Naive thymus-derived CD4-positive, alpha-beta T cell (primary cell): Measurements from ENCODE around the gene POLR3K. TPM values are rescaled to one million over a fixed set of nuclear protein-coding genes. Genes with fewer than 3 reads are reported as not detected.
A peak's percentile ranks its signal among the peaks of the same experiment; 100 is the strongest.

ENCODE experiments used
- ATAC-seq: fragments of 150-1000 bp; cut with Tn5 transposase; 2 replicates; pipeline ENCODE4 v1.10.0; 2021; ENCODE audit warnings: mild to moderate bottlenecking, moderate library complexity
- CTCF ChIA-PET: fragments of 350-600 bp; sonication (Branson Sonifier 250); formaldehyde crosslinking; loops from one replicate; lab custom pipeline; 2021; ENCODE audit warnings: antibody characterized with exemption; lab: Charles Lee
- POLR2A ChIA-PET: fragments of 350-600 bp; sonication (Branson Sonifier 250); formaldehyde crosslinking; loops from one replicate; lab custom pipeline; 2021; ENCODE audit warnings: antibody characterized with exemption, inconsistent platforms; lab: Charles Lee
- DNase-seq, 9 donors: peaks; one replicate each; pipeline versions ENCODE4 v3.0.0 to v3.0.0-alpha.2; 2020 to 2022; ENCODE audit warnings: mixed read lengths in 1 of 9
- H3K27ac ChIP-seq: one replicate; pipeline ENCODE4 v1.7.0; 2013; ENCODE audit warnings: mild to moderate bottlenecking, low read depth, low read length, moderate library complexity
- H3K27me3 ChIP-seq, 2 donors: one replicate each; pipeline ENCODE4 v1.7.0; 2013; ENCODE audit warnings: low read length in 2 of 2, mild to moderate bottlenecking in 2 of 2, moderate library complexity in 2 of 2; ENCODE audit not compliant: control insufficient read depth in 2 of 2, insufficient read depth in 2 of 2
- H3K36me3 ChIP-seq, 3 experiments: 1 replicate in 2 of 3; 2 replicates in 1 of 3; pipeline ENCODE4 v1.7.0; 2013; ENCODE audit warnings: low read length in 3 of 3, mild to moderate bottlenecking in 3 of 3, moderate library complexity in 1 of 3; ENCODE audit not compliant: insufficient read depth in 3 of 3, control insufficient read depth in 2 of 3
- H3K4me1 ChIP-seq, 2 donors: one replicate each; pipeline ENCODE4 v1.7.0; 2013; ENCODE audit warnings: low read length in 2 of 2, mild to moderate bottlenecking in 2 of 2, moderate library complexity in 1 of 2; ENCODE audit not compliant: control insufficient read depth in 2 of 2, insufficient read depth in 2 of 2
- H3K4me3 ChIP-seq: 2 replicates; pipeline ENCODE4 v1.7.0; 2013; ENCODE audit warnings: mild to moderate bottlenecking, low read length
- H3K9me3 ChIP-seq, 3 experiments: 1 replicate in 2 of 3; 2 replicates in 1 of 3; pipeline ENCODE4 v1.7.0; 2013; ENCODE audit warnings: low read length in 3 of 3; ENCODE audit not compliant: control insufficient read depth in 2 of 3
- H3K27ac Mint-ChIP-seq, 9 donors: one replicate each; pipeline ENCODE4 v1.8.0; 2020 to 2022; ENCODE audit warnings: mixed read lengths in 9 of 9, mild to moderate bottlenecking in 8 of 9, moderate library complexity in 5 of 9, inconsistent platforms in 2 of 9
- H3K27me3 Mint-ChIP-seq, 5 donors: one replicate each; pipeline ENCODE4 v1.8.0; 2021 to 2022; ENCODE audit warnings: mixed read lengths in 5 of 5, mild to moderate bottlenecking in 1 of 5
- H3K36me3 Mint-ChIP-seq, 5 donors: one replicate each; pipeline ENCODE4 v1.8.0; 2020 to 2022; ENCODE audit warnings: mixed read lengths in 5 of 5, mild to moderate bottlenecking in 3 of 5, inconsistent platforms in 1 of 5
- H3K4me1 Mint-ChIP-seq, 7 donors: one replicate each; pipeline ENCODE4 v1.8.0; 2020 to 2022; ENCODE audit warnings: mixed read lengths in 7 of 7, mild to moderate bottlenecking in 3 of 7, inconsistent platforms in 1 of 7
- H3K4me3 Mint-ChIP-seq, 10 donors: one replicate each; pipeline ENCODE4 v1.8.0; 2020 to 2022; ENCODE audit warnings: mild to moderate bottlenecking in 10 of 10, mixed read lengths in 10 of 10, moderate library complexity in 6 of 10, inconsistent platforms in 2 of 10
- H3K9me3 Mint-ChIP-seq, 11 donors: one replicate each; pipeline ENCODE4 v1.8.0; 2020 to 2022; ENCODE audit warnings: mixed read lengths in 11 of 11, mild to moderate bottlenecking in 4 of 11, inconsistent platforms in 1 of 11, moderate library complexity in 1 of 11
- intact Hi-C, 2 donors: fragments of 100-400 bp; cut with micrococcal nuclease; formaldehyde crosslinking; loops; one replicate each; pipeline ENCODE4 v1.15.1; 2023
- polyA plus RNA-seq, 2 donors: library from polyadenylated mRNA; unstranded; fragments of 300-500 nt; fragmentation: Illumina TruSeq; gene quantifications; one replicate each; pipeline ENCODE4 v1.2.3, GENCODE V29; 2021
- total RNA-seq, 6 experiments: library from RNA in 5 of 6; stranded (reverse) in 5 of 6; gene quantifications; 1 replicate in 5 of 6; 2 replicates in 1 of 6; pipeline ENCODE4 v1.2.3 and lab custom pipeline; 2021 to 2026

Gene POLR3K
- total and polyA plus RNA-seq, 7 experiments from 2014 or later, result 8.5 to 45.4 (median 19.0) TPM

DNA sequence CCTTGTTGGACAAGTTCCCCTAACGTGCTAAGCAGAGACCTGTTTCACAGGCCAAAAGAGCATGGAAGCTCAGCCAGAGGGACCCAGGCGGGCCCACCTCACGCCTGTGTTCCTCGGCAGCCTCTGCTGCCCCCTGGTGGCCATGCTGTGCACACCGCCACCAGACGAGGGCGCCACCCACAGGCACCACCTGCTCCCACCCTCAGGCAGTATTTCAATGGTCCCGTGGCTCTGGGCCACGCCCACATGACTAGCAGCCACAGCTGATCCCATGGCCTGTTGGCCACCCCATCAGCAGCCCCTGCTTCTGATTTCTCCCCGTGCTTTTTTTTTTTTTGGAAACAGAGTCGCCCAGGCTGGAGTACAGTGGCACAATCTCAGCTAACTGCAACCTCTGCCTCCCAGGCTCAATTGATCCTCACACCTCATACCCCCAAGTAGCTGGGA, 43.5 kb upstream of the POLR3K start:
- H3K27ac ChIP-seq, result no peak overlapping the region
- no peak overlapping the region for H3K4me3 Mint-ChIP-seq
- H3K27me3 ChIP-seq, result no peaks in the 10 kb centered on the region
- no peaks in the 10 kb centered on the region for H3K9me3 Mint-ChIP-seq
- peak overlapping the region in 2 of 9 donors; percentile 38 to 53 for H3K27ac Mint-ChIP-seq
- peak; percentile 100 for ATAC-seq
- H3K36me3 ChIP-seq, result peaks cover 0 to 28% (median 5%) of the 10 kb centered on the region in 3 experiments
- peak; percentile 80 to 92 (median 89) for DNase-seq
- peaks cover 0 to 8% (median 0%) of the 10 kb centered on the region in 5 donors for H3K36me3 Mint-ChIP-seq
- no peaks in the 10 kb centered on the region for H3K27me3 Mint-ChIP-seq
- H3K9me3 ChIP-seq, result no peaks in the 10 kb centered on the region
- ChIA-PET POLR2A (interaction anchor here (0.6 to 2.2 kb wide), 6 partner anchors 9 to 358 kb away, joined by 3 to 7 read pairs (median 4); partner anchors contain the start of genes POLR3K and SNRNP25), CTCF (interaction anchor here (0.6 to 5.8 kb wide), 11 partner anchors 10 to 274 kb away, joined by 3 to 96 read pairs (median 3); partner anchors contain the start of gene MRPL28)
- H3K4me1 Mint-ChIP-seq, result peaks cover 0 to 10% (median 4%) of the 10 kb centered on the region in 7 donors
- no peak overlapping the region for H3K4me3 ChIP-seq
- H3K4me1 ChIP-seq, result no peaks in the 10 kb centered on the region
- intact Hi-C loops, result loop anchor here (1.0 to 2.0 kb wide), 2 partner anchors 18 to 32 kb away; partner anchors contain the start of gene MPG (in 1 of the 2)

DNA sequence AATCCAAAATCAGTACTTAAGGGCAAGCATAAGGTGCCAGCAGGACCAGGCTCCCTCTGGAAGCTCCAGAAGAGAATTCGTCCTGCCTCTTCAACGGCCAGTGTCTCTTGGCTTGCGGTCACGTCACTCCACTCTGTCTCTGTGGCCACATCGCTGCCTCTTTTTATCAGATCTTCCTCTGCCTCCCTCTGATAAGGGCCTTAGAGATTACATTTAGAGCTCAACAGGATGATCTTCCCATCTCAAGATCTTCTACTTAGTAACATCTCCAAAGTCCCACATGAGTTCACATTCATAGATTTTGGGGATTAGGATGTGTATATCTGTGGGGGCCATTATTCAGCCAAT, 41.5 kb upstream of the POLR3K start:
- Mint-ChIP-seq H3K27ac (peak overlapping the region in 1 of 9 donors; percentile 53), H3K27me3 (no peaks in the 10 kb centered on the region)

DNA sequence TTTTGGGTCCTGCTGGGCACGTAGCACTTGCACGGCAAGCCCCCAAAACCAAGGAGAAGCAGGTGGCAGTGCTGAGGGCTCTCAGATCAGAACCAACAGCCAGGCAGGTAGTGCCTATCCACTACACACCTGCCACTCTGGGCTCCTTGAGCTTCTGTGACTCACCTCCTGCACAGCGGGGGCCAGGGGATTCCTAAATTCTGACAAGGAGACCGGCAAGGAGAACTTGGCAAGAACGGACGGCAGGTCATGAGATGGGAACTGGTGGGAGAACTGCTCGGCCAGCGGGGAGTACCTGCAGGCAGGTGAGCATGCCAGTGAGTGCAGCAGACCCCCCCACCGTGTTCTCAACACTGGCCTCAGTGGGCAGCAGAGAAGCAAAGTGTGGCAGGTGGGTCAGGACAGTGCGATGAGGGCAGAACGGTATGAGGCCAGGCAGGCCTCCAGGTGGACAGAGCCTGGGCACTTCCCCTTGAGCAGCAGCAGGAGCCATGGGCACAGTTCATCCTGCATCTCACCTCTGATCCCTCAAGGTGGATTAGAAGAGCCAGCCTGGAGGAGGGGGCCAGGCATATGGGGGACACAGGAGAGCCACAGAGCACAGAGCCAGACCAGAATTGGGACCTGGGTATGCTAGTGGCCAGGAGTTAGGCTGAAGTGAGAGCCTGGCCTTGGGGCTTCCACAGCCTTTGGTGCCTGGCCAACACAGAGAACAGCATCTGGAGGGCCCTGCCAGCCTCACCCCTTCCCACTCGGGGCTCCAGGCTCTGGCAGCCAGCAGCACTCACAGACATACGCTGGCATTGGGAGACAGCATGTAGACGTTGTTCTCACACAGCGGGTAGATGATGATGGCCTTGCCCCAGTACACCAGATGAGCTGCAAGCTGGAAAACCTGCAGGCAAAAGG, 39.3 kb upstream of the POLR3K start:
- Histone ChIP-seq H3K9me3 (no peaks in the 10 kb centered on the region), H3K36me3 (peaks cover 0 to 54% (median 0%) of the 10 kb centered on the region in 3 experiments), H3K27ac (no peak overlapping the region), H3K4me3 (no peak overlapping the region), H3K4me1 (no peaks in the 10 kb centered on the region), H3K27me3 (no peaks in the 10 kb centered on the region)
- Mint-ChIP-seq H3K9me3 (no peaks in the 10 kb centered on the region), H3K27me3 (no peaks in the 10 kb centered on the region), H3K4me1 (peaks cover 0 to 7% (median 4%) of the 10 kb centered on the region in 7 donors), H3K4me3 (no peak overlapping the region), H3K36me3 (peaks cover 0 to 4% (median 0%) of the 10 kb centered on the region in 5 donors), H3K27ac (no peak overlapping the region)
- no peak for ATAC-seq
- DNase-seq, result no peak
- intact Hi-C loops, result no loop called here
- ChIA-PET CTCF (interaction anchor here (5.8 kb wide), 1 partner anchor 28 kb away, joined by 96 read pairs; no protein-coding TSS in a partner anchor), POLR2A (no interaction called here)

More for the DNA sequence above, 41.5 kb upstream of the POLR3K start:
- Histone ChIP-seq H3K27me3 (no peaks in the 10 kb centered on the region), H3K36me3 (peaks cover 0 to 42% (median 5%) of the 10 kb centered on the region in 3 experiments), H3K9me3 (no peaks in the 10 kb centered on the region), H3K4me1 (no peaks in the 10 kb centered on the region), H3K27ac (no peak overlapping the region), H3K4me3 (no peak overlapping the region)
- ChIA-PET CTCF (interaction anchor here (0.6 to 5.8 kb wide), 5 partner anchors 10 to 1228 kb away, joined by 3 to 96 read pairs (median 4); no protein-coding TSS in a partner anchor), POLR2A (interaction anchor here (0.9 to 1.5 kb wide), 3 partner anchors 9 to 30 kb away, joined by 3 to 4 read pairs (median 3); no protein-coding TSS in a partner anchor)
- intact Hi-C loops, result no loop called here
- peaks cover 0 to 10% (median 4%) of the 10 kb centered on the region in 7 donors for H3K4me1 Mint-ChIP-seq
- H3K36me3 Mint-ChIP-seq, result peaks cover 0 to 7% (median 0%) of the 10 kb centered on the region in 5 donors
- no peak for ATAC-seq
- DNase-seq, result no peak
- H3K9me3 Mint-ChIP-seq, result no peaks in the 10 kb centered on the region
- H3K4me3 Mint-ChIP-seq, result no peak overlapping the region

DNA sequence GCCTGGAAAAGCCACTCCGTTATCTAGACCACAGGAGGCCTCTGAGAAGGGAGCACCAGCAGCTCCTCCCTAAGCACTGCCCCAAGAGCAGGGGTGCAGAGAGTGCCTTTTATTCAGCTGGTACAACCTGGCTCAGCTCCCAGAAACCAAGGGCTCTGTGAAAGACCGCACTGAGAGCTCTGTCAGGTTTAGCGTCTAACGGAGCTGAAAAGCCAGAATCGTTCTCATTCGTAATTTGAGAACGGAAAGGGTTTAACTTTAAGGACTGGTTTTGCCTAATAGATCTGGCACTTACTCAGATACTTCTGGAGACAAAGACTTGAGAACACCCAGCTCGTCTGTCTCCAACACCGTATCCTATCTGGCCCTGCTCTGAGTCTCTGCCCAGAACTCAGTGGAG, 38.1 kb upstream of the POLR3K start:
- POLR2A ChIA-PET, result no interaction called here
- peak overlapping the region in 2 of 9 donors; percentile 46 for H3K27ac Mint-ChIP-seq

DNA sequence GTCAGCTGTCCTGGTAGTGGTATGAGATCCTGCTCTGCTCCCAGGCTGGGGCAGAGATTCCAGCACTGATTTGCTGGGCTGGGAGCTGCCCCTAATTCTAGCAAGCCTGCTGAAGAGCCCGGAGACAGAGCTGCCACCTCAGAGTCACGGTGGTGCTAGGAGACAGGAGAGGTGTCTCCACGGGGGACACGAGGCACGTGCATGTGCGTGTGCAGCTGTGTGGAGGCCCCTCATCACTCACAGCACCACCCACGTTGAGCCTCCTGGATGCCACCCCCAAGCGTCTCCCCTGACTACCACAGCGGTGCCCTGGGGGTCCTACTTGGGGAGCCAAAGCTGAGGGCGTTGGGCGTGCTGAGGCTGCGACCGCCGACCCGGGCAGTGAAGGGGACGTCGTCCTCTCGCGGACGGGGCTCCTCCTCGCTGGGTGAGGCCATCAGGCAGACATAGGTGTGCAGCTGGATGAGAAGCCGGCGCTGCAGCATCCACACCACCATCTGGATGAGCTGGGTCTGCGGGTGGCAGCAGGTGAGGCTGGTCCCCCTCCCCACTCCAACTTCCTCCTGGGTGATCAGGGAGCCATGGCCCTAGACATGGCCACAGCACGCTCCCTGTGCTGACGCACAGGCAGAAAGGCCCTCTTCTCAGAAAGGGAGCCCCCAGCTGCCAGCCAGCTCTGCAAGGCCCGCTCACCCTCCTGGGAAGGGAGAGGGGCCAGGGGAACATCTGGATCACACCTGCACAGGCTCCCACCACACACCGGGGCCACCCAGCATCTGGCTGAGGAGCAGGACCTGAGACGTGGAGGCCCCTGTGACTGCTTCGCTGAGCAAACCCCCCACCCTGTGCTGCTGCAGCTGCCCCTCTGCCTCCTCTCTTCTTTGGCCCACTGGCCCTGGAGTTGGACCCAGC, 36.2 kb upstream of the POLR3K start:
- peaks cover 2 to 6% of the 10 kb centered on the region in 2 donors for H3K4me1 ChIP-seq
- peaks cover 4 to 10% (median 5%) of the 10 kb centered on the region in 7 donors for H3K4me1 Mint-ChIP-seq
- POLR2A ChIA-PET, result interaction anchor here (0.5 kb wide), 1 partner anchor 8 kb away, joined by 3 read pairs; no protein-coding TSS in a partner anchor
- CTCF ChIA-PET, result interaction anchor here (0.7 kb wide), 1 partner anchor 17 kb away, joined by 3 read pairs; no protein-coding TSS in a partner anchor
- no peak overlapping the region for H3K27ac Mint-ChIP-seq
- no peak overlapping the region for H3K27ac ChIP-seq
- H3K27me3 ChIP-seq, result no peaks in the 10 kb centered on the region
- no peaks in the 10 kb centered on the region for H3K27me3 Mint-ChIP-seq
- H3K4me3 ChIP-seq, result no peak overlapping the region
- H3K9me3 Mint-ChIP-seq, result no peaks in the 10 kb centered on the region
- no peak for DNase-seq
- no peak overlapping the region for H3K4me3 Mint-ChIP-seq
- H3K36me3 ChIP-seq, result peaks cover 0 to 76% (median 0%) of the 10 kb centered on the region in 3 experiments
- intact Hi-C loops, result no loop called here
- ATAC-seq, result no peak
- H3K9me3 ChIP-seq, result no peaks in the 10 kb centered on the region
- peaks cover 0 to 10% (median 0%) of the 10 kb centered on the region in 5 donors for H3K36me3 Mint-ChIP-seq

More for the DNA sequence above, 38.1 kb upstream of the POLR3K start:
- intact Hi-C loops, result no loop called here
- Mint-ChIP-seq H3K27me3 (no peaks in the 10 kb centered on the region), H3K4me3 (no peak overlapping the region), H3K36me3 (peaks cover 0 to 4% (median 0%) of the 10 kb centered on the region in 5 donors), H3K4me1 (no peaks in the 10 kb centered on the region), H3K9me3 (no peaks in the 10 kb centered on the region)
- Histone ChIP-seq H3K4me3 (no peak overlapping the region), H3K4me1 (no peaks in the 10 kb centered on the region), H3K36me3 (peaks cover 0 to 63% (median 0%) of the 10 kb centered on the region in 3 experiments), H3K27me3 (no peaks in the 10 kb centered on the region), H3K27ac (no peak overlapping the region), H3K9me3 (no peaks in the 10 kb centered on the region)
- DNase-seq (no peak), ATAC-seq (no peak)
- CTCF ChIA-PET, result interaction anchor here (0.5 to 0.8 kb wide), 5 partner anchors 16 to 410 kb away, joined by 3 read pairs; no protein-coding TSS in a partner anchor

DNA sequence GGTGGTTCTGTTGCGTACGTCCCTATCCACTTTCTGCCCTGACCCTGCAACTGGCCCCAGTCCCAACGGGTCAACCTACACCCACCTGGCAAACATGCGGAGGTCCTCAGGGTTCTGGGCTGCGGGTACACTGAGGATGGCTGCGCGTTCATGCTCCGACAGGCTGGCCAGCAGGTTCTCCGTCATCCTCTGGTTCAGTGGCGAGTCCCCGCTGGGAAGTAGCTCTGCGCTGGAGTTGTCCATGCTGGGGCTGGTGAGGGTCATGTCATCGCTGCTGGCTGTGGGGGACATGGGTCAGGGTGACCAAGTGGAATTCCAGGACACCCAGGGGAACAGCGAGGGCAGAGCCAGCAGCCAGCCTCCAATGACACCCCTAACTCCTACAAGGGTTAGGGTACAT, 35.2 kb upstream of the POLR3K start:
- Histone ChIP-seq H3K4me3 (no peak overlapping the region), H3K27ac (no peak overlapping the region), H3K9me3 (no peaks in the 10 kb centered on the region), H3K27me3 (no peaks in the 10 kb centered on the region), H3K4me1 (peaks cover 10 to 11% of the 10 kb centered on the region in 2 donors), H3K36me3 (peaks cover 0 to 84% (median 0%) of the 10 kb centered on the region in 3 experiments)
- Mint-ChIP-seq H3K36me3 (peaks cover 0 to 10% (median 3%) of the 10 kb centered on the region in 5 donors), H3K27ac (no peak overlapping the region), H3K4me1 (peaks cover 12 to 19% (median 15%) of the 10 kb centered on the region in 7 donors), H3K4me3 (no peak overlapping the region), H3K27me3 (no peaks in the 10 kb centered on the region), H3K9me3 (no peaks in the 10 kb centered on the region)
- ATAC-seq (no peak), DNase-seq (no peak)
- intact Hi-C loops, result no loop called here
- ChIA-PET CTCF (no interaction called here), POLR2A (no interaction called here)
